HG03571 (cell line): ENCODE measurements around the gene PAFAH2.

ENCODE experiments used
- ATAC-seq: cut with Tn5 transposase; IDR thresholded peaks from one replicate; pipeline ENCODE4 v1.9.1; 2021; ENCODE audit not compliant: unreplicated experiment

Gene PAFAH2

GRCh38 chr1:26031611-26032220 is 33.9 kb upstream of the PAFAH2 start:
- ATAC-seq, result no peak

- no peak for ATAC-seq
Measured at GRCh38 chr1:26031196-26031595, 33.3 kb upstream of the PAFAH2 start.

GRCh38 chr1:26029864-26030481 is 32.1 kb upstream of the PAFAH2 start:
- no peak for ATAC-seq

GRCh38 chr1:26029054-26029863 is 31.4 kb upstream of the PAFAH2 start:
- no peak for ATAC-seq

GRCh38 chr1:26028490-26028980 is 30.7 kb upstream of the PAFAH2 start:
- ATAC-seq, result no peak

GRCh38 chr1:26027716-26028489 is 30.0 kb upstream of the PAFAH2 start:
- ATAC-seq, result no peak

GRCh38 chr1:26025517-26025916 is 27.7 kb upstream of the PAFAH2 start:
- no peak for ATAC-seq

GRCh38 chr1:26025060-26025459 is 27.2 kb upstream of the PAFAH2 start:
- no peak for ATAC-seq

GRCh38 chr1:26023826-26024225 is 26.0 kb upstream of the PAFAH2 start:
- no peak for ATAC-seq

GRCh38 chr1:26023009-26023408 is 25.1 kb upstream of the PAFAH2 start:
- ATAC-seq, result no peak

- no peak for ATAC-seq
Measured at GRCh38 chr1:26022404-26022779, 24.5 kb upstream of the PAFAH2 start.

GRCh38 chr1:26021647-26022403 is 24.0 kb upstream of the PAFAH2 start, which contains the start of gene EXTL1:
Gene EXTL1, plus strand, starts transcription at chr1:26021775. Its CDS starts 872 bp downstream, at chr1:26022647.
- no peak for ATAC-seq

GRCh38 chr1:26020941-26021646 is 23.2 kb upstream of the PAFAH2 start:
- ATAC-seq, result no peak

- ATAC-seq, result no peak
Measured at GRCh38 chr1:26020330-26020768, 22.5 kb upstream of the PAFAH2 start.

GRCh38 chr1:26019641-26020315 is 21.9 kb upstream of the PAFAH2 start:
- ATAC-seq, result no peak

- ATAC-seq, result no peak
Measured at GRCh38 chr1:26017606-26018005, 19.7 kb upstream of the PAFAH2 start.

GRCh38 chr1:26016953-26017545 is 19.2 kb upstream of the PAFAH2 start:
- no peak for ATAC-seq

GRCh38 chr1:26016258-26016952 is 18.5 kb upstream of the PAFAH2 start:
- ATAC-seq, result no peak
